SK-N-SH (cell line): Measurements from ENCODE around the gene LCN10. TPM values are rescaled to one million over a fixed set of nuclear protein-coding genes. Genes with fewer than 3 reads are reported as not detected.
"Not testable (repeated sequence)": the region's sequence is repeated elsewhere in the genome, so short reads cannot be mapped to it uniquely, and the experiment has no call there.

Experiments
- CTCF ChIA-PET: fragments of 300-600, 350-600 bp; formaldehyde crosslinking; extraction: SDS; loops from one replicate; lab custom pipeline; 2021; lab: Yijun Ruan, JAX
- POLR2A ChIA-PET: fragments of 350-600 bp; sonication (Branson Sonifier 250); formaldehyde crosslinking; extraction: SDS; loops from one replicate; lab custom pipeline; 2020; ENCODE audit warnings: antibody characterized with exemption, inconsistent platforms; lab: Yijun Ruan, JAX
- DNase-seq: peaks from one replicate; pipeline ENCODE4 v3.0.0; 2012
- H2AFZ ChIP-seq: fragments of 200-600 bp; sonication (generic); 2 replicates; pipeline ENCODE4 v1.8.1; 2016; ENCODE audit warnings: antibody characterized with exemption, mild to moderate bottlenecking, low read depth
- H3F3A ChIP-seq: fragments of 200-600 bp; sonication (generic); replicated peaks from 2 replicates; pipeline ENCODE3; 2016; ENCODE audit warnings: antibody characterized with exemption, mild to moderate bottlenecking; ENCODE audit not compliant: insufficient read depth
- H3K27ac ChIP-seq, 2 experiments: fragments of 200-500 bp in 1 of 2; fragments of 200-600 bp in 1 of 2; sonication (Bioruptor generic) in 1 of 2; sonication (generic), shearing (Covaris generic) in 1 of 2; 2 replicates each; pipeline versions ENCODE4 v1.5.1 to v1.6.1; 2014 to 2016; ENCODE audit warnings: low read depth in 2 of 2, inconsistent platforms in 1 of 2, low read length in 1 of 2, mild to moderate bottlenecking in 1 of 2, mixed read lengths in 1 of 2
- H3K27me3 ChIP-seq: fragments of 200-600 bp; sonication (generic), shearing (Covaris generic); 2 replicates; pipeline ENCODE4 v1.6.1; 2016; ENCODE audit warnings: mixed run types; ENCODE audit not compliant: insufficient read depth
- H3K36me3 ChIP-seq, 2 experiments: fragments of 200-500 bp in 1 of 2; fragments of 200-600 bp in 1 of 2; sonication (Bioruptor generic) in 1 of 2; sonication (generic) in 1 of 2; replicated peaks in 1 of 2; 2 replicates each; pipeline versions ENCODE3 to v1.5.1; 2014 to 2016; ENCODE audit warnings: low read length in 1 of 2, mild to moderate bottlenecking in 1 of 2; ENCODE audit not compliant: insufficient read depth in 2 of 2, control insufficient read depth in 1 of 2
- H3K4me1 ChIP-seq, 2 experiments: fragments of 200-500 bp in 1 of 2; fragments of 200-600 bp in 1 of 2; sonication (Bioruptor generic) in 1 of 2; sonication (generic), shearing (Covaris generic) in 1 of 2; 2 replicates each; pipeline versions ENCODE4 v1.5.1 to v1.6.1; 2014 to 2016; ENCODE audit warnings: low read depth in 1 of 2, low read length in 1 of 2, mixed run types in 1 of 2; ENCODE audit not compliant: insufficient read depth in 2 of 2, control insufficient read depth in 1 of 2
- H3K4me2 ChIP-seq: fragments of 200-600 bp; sonication (generic), shearing (Covaris generic); 2 replicates; pipeline ENCODE4 v1.6.1; 2017; ENCODE audit warnings: mixed run types
- H3K4me3 ChIP-seq, 2 experiments: fragments of 200-500 bp in 1 of 2; fragments of 200-600 bp in 1 of 2; sonication (Bioruptor generic) in 1 of 2; sonication (generic), shearing (Covaris generic) in 1 of 2; 2 replicates each; pipeline versions ENCODE4 v1.5.1 to v1.8.1; 2014 to 2016; ENCODE audit warnings: low read depth in 2 of 2, inconsistent platforms in 1 of 2, low read length in 1 of 2, mild to moderate bottlenecking in 1 of 2, mixed read lengths in 1 of 2, moderate library complexity in 1 of 2
- H3K79me2 ChIP-seq: fragments of 200-600 bp; sonication (generic); 2 replicates; pipeline ENCODE4 v1.8.1; 2017; ENCODE audit warnings: mild to moderate bottlenecking; ENCODE audit not compliant: insufficient read depth
- H3K9ac ChIP-seq: fragments of 200-600 bp; sonication (generic); 2 replicates; pipeline ENCODE4 v1.6.1; 2017; ENCODE audit warnings: mixed run types
- H3K9me2 ChIP-seq: fragments of 200-600 bp; sonication (generic); 2 replicates; pipeline ENCODE4 v1.6.1; 2017; ENCODE audit warnings: mixed run types
- H3K9me3 ChIP-seq: fragments of 200-600 bp; sonication (generic); 2 replicates; pipeline ENCODE4 v1.6.1; 2017; ENCODE audit warnings: mixed run types, mild to moderate bottlenecking, moderate library complexity
- H4K20me1 ChIP-seq: fragments of 200-600 bp; sonication (generic); 2 replicates; pipeline ENCODE4 v1.6.1; 2017; ENCODE audit warnings: mild to moderate bottlenecking, mixed run types; ENCODE audit not compliant: insufficient read depth
- CHD2 ChIP-seq: fragments of 150-350 bp; IDR thresholded peaks from 2 replicates; pipeline ENCODE4 v1.6.1; 2018; ENCODE audit warnings: low read length; ENCODE audit not compliant: partially characterized antibody
- CTCF ChIP-seq: fragments of 200-600 bp; sonication (generic); IDR thresholded peaks from 2 replicates; pipeline ENCODE4 v1.6.1; 2017; ENCODE audit warnings: antibody characterized with exemption, mild to moderate bottlenecking, moderate library complexity
- FOXJ3 ChIP-seq: sonication (generic); formaldehyde crosslinking; IDR thresholded peaks from 2 replicates; pipeline ENCODE4 v1.5.1; 2020; ENCODE audit warnings: mild to moderate bottlenecking, missing genetic modification reagents
- RXRA ChIP-seq: IDR thresholded peaks from 2 replicates; pipeline ENCODE4 v1.4.0; 2012; ENCODE audit warnings: low read depth, mild to moderate bottlenecking, borderline replicate concordance
- SMC3 ChIP-seq: IDR thresholded peaks from 2 replicates; pipeline ENCODE4 v1.6.1; 2012; ENCODE audit warnings: low read depth, low read length, improper control_type of control experiment
- WGBS: methylation state at CpG from one replicate; pipeline ENCODE4 v1.1.6; 2017; ENCODE audit warnings: low lambda C conversion rate; 5-methylcytosine and 5-hydroxymethylcytosine counted together
- polyA plus RNA-seq, 3 experiments: library from polyadenylated mRNA; depleted of rRNA; stranded (reverse); fragments of >200 nt; gene quantifications; 2 replicates each; pipeline ENCODE4 v1.2.3, GENCODE V29; 2012
- TF ChIP-seq, protein P1 (sequence below): IDR thresholded peaks from 2 replicates; pipeline ENCODE4 v1.4.0; 2012; ENCODE audit warnings: low read depth, borderline replicate concordance
- TF ChIP-seq, protein P2 (sequence below): IDR thresholded peaks from 2 replicates; pipeline ENCODE4 v1.6.1; 2012; ENCODE audit warnings: mild to moderate bottlenecking, low read depth, low read length, moderate library complexity

LCN10 gene
- polyA plus RNA-seq, 1 of the 3 experiments (the other 2 are of a cell fraction) = not detected

DNA sequence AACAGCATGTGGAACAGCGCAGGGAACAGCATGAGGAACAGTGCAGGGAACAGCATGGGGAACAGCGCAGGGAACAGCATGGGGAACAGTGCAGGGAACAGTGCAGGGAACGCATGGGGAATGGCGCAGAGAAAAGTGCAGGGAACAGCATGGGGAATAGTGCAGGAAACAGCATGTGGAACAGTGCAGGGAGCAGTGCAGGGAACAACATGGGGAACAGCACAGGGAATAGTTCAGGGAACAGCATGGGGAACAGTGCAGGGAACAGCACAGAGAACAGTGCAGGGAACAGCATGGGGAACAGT lies 13.3 kb upstream of the LCN10 start:
- Histone ChIP-seq H3K4me2 (no peak overlapping the region), H3K9me2 (no peaks in the 10 kb centered on the region), H3K9me3 (no peaks in the 10 kb centered on the region), H3K9ac (no peak overlapping the region), H3K27ac (no peak overlapping the region), H3K36me3 (no peaks in the 10 kb centered on the region), H4K20me1 (no peaks in the 10 kb centered on the region), H3F3A (peaks cover 3% of the 10 kb centered on the region), H2AFZ (no peak overlapping the region), H3K27me3 (no peaks in the 10 kb centered on the region), H3K79me2 (no peaks in the 10 kb centered on the region), H3K4me1 (peaks cover 0 to 8% of the 10 kb centered on the region in 2 experiments; a peak in 1 of 4 replicates), H3K4me3 (no peak overlapping the region)
- no peak for DNase-seq
- TF ChIP-seq, protein P1, sequence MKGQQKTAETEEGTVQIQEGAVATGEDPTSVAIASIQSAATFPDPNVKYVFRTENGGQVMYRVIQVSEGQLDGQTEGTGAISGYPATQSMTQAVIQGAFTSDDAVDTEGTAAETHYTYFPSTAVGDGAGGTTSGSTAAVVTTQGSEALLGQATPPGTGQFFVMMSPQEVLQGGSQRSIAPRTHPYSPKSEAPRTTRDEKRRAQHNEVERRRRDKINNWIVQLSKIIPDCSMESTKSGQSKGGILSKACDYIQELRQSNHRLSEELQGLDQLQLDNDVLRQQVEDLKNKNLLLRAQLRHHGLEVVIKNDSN = no peak
- TF ChIP-seq, protein P2, sequence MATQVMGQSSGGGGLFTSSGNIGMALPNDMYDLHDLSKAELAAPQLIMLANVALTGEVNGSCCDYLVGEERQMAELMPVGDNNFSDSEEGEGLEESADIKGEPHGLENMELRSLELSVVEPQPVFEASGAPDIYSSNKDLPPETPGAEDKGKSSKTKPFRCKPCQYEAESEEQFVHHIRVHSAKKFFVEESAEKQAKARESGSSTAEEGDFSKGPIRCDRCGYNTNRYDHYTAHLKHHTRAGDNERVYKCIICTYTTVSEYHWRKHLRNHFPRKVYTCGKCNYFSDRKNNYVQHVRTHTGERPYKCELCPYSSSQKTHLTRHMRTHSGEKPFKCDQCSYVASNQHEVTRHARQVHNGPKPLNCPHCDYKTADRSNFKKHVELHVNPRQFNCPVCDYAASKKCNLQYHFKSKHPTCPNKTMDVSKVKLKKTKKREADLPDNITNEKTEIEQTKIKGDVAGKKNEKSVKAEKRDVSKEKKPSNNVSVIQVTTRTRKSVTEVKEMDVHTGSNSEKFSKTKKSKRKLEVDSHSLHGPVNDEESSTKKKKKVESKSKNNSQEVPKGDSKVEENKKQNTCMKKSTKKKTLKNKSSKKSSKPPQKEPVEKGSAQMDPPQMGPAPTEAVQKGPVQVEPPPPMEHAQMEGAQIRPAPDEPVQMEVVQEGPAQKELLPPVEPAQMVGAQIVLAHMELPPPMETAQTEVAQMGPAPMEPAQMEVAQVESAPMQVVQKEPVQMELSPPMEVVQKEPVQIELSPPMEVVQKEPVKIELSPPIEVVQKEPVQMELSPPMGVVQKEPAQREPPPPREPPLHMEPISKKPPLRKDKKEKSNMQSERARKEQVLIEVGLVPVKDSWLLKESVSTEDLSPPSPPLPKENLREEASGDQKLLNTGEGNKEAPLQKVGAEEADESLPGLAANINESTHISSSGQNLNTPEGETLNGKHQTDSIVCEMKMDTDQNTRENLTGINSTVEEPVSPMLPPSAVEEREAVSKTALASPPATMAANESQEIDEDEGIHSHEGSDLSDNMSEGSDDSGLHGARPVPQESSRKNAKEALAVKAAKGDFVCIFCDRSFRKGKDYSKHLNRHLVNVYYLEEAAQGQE = no peak
- TF ChIP-seq CHD2 (no peak), FOXJ3 (CRISPR knock-in tag) (no peak), SMC3 (no peak), RXRA (no peak), CTCF (no peak)
- WGBS = 83% methylated on average over 4 of the region's 4 CpGs
- POLR2A ChIA-PET = no interaction called here
- CTCF ChIA-PET = interaction anchor here (1.0 kb wide), 1 partner anchor 29 kb away, joined by 4 read pairs; no protein-coding TSS in a partner anchor

DNA sequence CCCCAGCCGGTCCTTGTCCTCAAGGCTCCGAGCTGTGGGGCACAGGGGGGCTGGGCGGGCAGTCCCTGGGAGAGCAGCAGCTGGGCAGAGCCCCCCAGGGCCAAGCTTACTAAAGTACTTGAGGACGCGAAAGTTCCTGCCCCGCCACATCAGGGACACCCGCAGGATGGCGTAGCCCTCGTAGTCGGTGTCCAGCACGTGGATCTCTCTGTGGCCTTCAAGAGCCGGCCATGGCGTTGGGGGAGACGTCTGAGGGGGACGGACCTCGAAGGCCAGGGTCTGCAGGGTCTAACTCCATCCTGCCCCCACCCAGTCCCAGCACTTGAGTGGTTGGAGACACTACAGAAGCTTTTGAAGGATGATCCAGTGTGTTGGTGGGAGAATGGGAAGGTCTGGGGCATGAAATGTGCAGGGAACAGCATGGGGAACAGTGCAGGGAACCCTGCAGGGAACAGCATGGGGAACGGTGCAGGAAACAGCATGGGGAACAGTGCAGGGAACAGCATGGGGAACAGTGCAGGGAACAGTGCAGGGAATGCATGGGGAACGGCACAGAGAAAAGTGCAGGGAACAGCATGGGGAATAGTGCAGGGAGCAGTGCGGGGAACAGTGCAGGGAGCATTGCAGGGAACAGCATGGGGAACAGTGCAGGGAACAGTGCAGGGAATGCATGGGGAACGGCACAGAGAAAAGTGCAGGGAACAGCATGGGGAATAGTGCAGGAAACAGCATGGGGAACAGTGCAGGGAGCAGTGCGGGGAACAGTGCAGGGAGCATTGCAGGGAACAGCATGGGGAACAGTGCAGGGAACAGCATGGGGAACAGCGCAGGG lies 12.8 kb upstream of the LCN10 start:
- H2AFZ ChIP-seq, H3K27ac ChIP-seq, H3K9ac ChIP-seq, H3K9me3 ChIP-seq, H3K36me3 ChIP-seq, H4K20me1 ChIP-seq, H3K4me1 ChIP-seq, H3K4me2 ChIP-seq, H3F3A ChIP-seq, H3K4me3 ChIP-seq, H3K79me2 ChIP-seq, H3K27me3 ChIP-seq, H3K9me2 ChIP-seq, DNase-seq: not testable (repeated sequence)
- CTCF ChIA-PET = interaction anchor here (0.7 to 1.3 kb wide), 3 partner anchors 11 to 28 kb away, joined by 4 to 6 read pairs (median 4); no protein-coding TSS in a partner anchor
- POLR2A ChIA-PET = interaction anchor here (0.9 kb wide), 1 partner anchor 27 kb away, joined by 4 read pairs; no protein-coding TSS in a partner anchor
- WGBS = 92% methylated on average over 22 of the region's 22 CpGs
